Thyroid gland (tissue), 4 donors: Measurements from ENCODE around the gene ARHGEF6. TPM values are rescaled to one million over a fixed set of nuclear protein-coding genes. Genes with fewer than 3 reads are reported as not detected.

ENCODE experiments used
- DNase-seq, 2 donors: peaks; one replicate each; pipeline ENCODE4 v3.0.0-alpha.2; 2019
- H3K27ac ChIP-seq, 3 donors: fragments of 200-600 bp; sonication (generic); 1 replicate in 2 of 3; 2 replicates in 1 of 3; pipeline ENCODE4 v1.5.1; 2016 to 2019; ENCODE audit warnings: mild to moderate bottlenecking in 1 of 3, moderate library complexity in 1 of 3
- H3K27me3 ChIP-seq: fragments of 200-600 bp; sonication (generic); one replicate; pipeline ENCODE4 v1.5.1; 2019
- H3K36me3 ChIP-seq, 2 donors: fragments of 200-600 bp; sonication (generic); one replicate each; pipeline ENCODE4 v1.5.1; 2016 to 2019
- H3K4me1 ChIP-seq, 2 donors: fragments of 200-600 bp; sonication (generic); one replicate each; pipeline ENCODE4 v1.5.1; 2017 to 2019
- H3K4me3 ChIP-seq, 3 donors: fragments of 200-600 bp; sonication (generic); replicated peaks in 1 of 3; 1 replicate in 2 of 3; 2 replicates in 1 of 3; pipeline ENCODE4 v1.5.1; 2016; ENCODE audit warnings: mild to moderate bottlenecking in 1 of 3
- H3K9me3 ChIP-seq: fragments of 200-600 bp; sonication (generic); one replicate; pipeline ENCODE4 v1.5.1; 2017
- POLR2A ChIP-seq, 2 donors: fragments of 450-650 bp; IDR thresholded peaks; one replicate each; pipeline ENCODE4 v1.6.1; 2017; ENCODE audit warnings: antibody characterized with exemption in 2 of 2, mild to moderate bottlenecking in 2 of 2, moderate library complexity in 1 of 2
- WGBS, 2 donors: methylation state at CpG; one replicate each; pipeline ENCODE4 v1.1.5; 2017; 5-methylcytosine and 5-hydroxymethylcytosine counted together
- intact Hi-C: fragments of 100-400 bp; cut with DNase I; formaldehyde crosslinking; loops from one replicate; pipeline ENCODE4 v1.15.1; 2023
- total RNA-seq, 4 donors: library from RNA; depleted of rRNA; stranded (reverse); fragments of >200 nt; gene quantifications; one replicate each; pipeline ENCODE4 v1.2.3, GENCODE V29; 2016
- TF ChIP-seq, protein P1 (sequence below), 6 experiments: fragments of 200-600 bp in 3 of 6; fragments of 450-650 bp in 3 of 6; sonication (generic) in 3 of 6; IDR thresholded peaks; one replicate each; pipeline ENCODE4 v1.5.1; 2016 to 2019; ENCODE audit warnings: antibody characterized with exemption in 6 of 6, mild to moderate bottlenecking in 2 of 6, inconsistent platforms in 1 of 6, moderate library complexity in 1 of 6

Gene ARHGEF6
- total RNA-seq, 4 donors from 2014 or later = 3.5 to 12.0 (median 6.4) TPM

GRCh38 chrX:136766785-136767103 is 14.0 kb downstream of the ARHGEF6 start:
- DNase-seq = no peak
- WGBS, 2 donors = 11 to 24% methylated on average over 7 to 10 of the region's 19 CpGs
- TF ChIP-seq POLR2A (IDR thresholded peaks at IDR 0.05) = no peak
- TF ChIP-seq, protein P1, sequence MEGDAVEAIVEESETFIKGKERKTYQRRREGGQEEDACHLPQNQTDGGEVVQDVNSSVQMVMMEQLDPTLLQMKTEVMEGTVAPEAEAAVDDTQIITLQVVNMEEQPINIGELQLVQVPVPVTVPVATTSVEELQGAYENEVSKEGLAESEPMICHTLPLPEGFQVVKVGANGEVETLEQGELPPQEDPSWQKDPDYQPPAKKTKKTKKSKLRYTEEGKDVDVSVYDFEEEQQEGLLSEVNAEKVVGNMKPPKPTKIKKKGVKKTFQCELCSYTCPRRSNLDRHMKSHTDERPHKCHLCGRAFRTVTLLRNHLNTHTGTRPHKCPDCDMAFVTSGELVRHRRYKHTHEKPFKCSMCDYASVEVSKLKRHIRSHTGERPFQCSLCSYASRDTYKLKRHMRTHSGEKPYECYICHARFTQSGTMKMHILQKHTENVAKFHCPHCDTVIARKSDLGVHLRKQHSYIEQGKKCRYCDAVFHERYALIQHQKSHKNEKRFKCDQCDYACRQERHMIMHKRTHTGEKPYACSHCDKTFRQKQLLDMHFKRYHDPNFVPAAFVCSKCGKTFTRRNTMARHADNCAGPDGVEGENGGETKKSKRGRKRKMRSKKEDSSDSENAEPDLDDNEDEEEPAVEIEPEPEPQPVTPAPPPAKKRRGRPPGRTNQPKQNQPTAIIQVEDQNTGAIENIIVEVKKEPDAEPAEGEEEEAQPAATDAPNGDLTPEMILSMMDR (IDR thresholded peaks at IDR 0.05) = no peak
- no peaks in the 10 kb centered on the region for H3K4me1 ChIP-seq
- no peaks in the 10 kb centered on the region for H3K9me3 ChIP-seq
- intact Hi-C loops = loop anchor here (5.0 kb wide), 1 partner anchor 51 kb away; no protein-coding TSS in a partner anchor
- no peaks in the 10 kb centered on the region for H3K36me3 ChIP-seq
- H3K27me3 ChIP-seq = no peaks in the 10 kb centered on the region
- peak overlapping the region in 2 of 3 donors; percentile 68 to 77 for H3K27ac ChIP-seq
- H3K4me3 ChIP-seq = peak overlapping the region in 2 of 3 donors; percentile 16 to 35

DNA sequence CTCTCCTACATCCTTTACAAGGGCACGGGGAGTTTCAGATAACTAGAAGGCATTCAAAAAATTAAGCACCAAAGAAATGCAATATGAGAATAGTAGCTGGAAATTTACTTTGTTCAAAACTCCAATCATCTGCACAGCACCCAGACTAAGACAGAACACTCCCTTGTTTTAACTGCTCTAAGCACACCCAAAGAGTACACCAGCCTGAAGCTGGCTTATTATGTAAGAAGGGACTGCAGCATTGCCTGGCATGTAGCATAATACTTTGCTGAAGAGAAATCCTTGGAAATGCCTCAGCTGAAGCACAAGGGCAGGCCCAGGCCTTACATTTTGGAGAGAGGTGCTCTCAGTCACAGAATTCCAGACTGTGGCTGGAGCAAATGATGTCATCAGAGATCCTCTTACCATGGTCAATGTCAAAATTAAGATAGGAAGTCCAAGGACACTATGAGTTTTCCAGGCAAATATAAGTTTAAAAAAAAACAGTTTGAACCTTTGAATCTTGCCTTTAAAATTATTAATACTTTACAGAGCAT is 14.8 kb downstream of the ARHGEF6 start:
- 65 to 70% methylated on average over 1 of the region's 1 CpG for WGBS, 2 donors
- Histone ChIP-seq H3K27me3 (no peaks in the 10 kb centered on the region), H3K9me3 (no peaks in the 10 kb centered on the region), H3K36me3 (no peaks in the 10 kb centered on the region), H3K4me1 (no peaks in the 10 kb centered on the region), H3K27ac (no peak overlapping the region), H3K4me3 (no peak overlapping the region)
- TF ChIP-seq, protein P1 (IDR thresholded peaks at IDR 0.05) = no peak
- TF ChIP-seq POLR2A (IDR thresholded peaks at IDR 0.05) = no peak
- DNase-seq = no peak
- intact Hi-C loops = loop anchor here (5.0 kb wide), 1 partner anchor 51 kb away; no protein-coding TSS in a partner anchor

- H3K36me3 ChIP-seq = no peaks in the 10 kb centered on the region
- no peaks in the 10 kb centered on the region for H3K9me3 ChIP-seq
- DNase-seq = no peak
- no peak overlapping the region for H3K27ac ChIP-seq
- TF ChIP-seq, protein P1 (IDR thresholded peaks at IDR 0.05) = no peak
- TF ChIP-seq POLR2A (IDR thresholded peaks at IDR 0.05) = no peak
- intact Hi-C loops = no loop called here
- H3K4me1 ChIP-seq = no peaks in the 10 kb centered on the region
- 95 to 96% methylated on average over 5 of the region's 5 CpGs for WGBS, 2 donors
- H3K4me3 ChIP-seq = no peak overlapping the region
- no peaks in the 10 kb centered on the region for H3K27me3 ChIP-seq
Measured at GRCh38 chrX:136764206-136764605, 16.5 kb downstream of the ARHGEF6 start.

DNA sequence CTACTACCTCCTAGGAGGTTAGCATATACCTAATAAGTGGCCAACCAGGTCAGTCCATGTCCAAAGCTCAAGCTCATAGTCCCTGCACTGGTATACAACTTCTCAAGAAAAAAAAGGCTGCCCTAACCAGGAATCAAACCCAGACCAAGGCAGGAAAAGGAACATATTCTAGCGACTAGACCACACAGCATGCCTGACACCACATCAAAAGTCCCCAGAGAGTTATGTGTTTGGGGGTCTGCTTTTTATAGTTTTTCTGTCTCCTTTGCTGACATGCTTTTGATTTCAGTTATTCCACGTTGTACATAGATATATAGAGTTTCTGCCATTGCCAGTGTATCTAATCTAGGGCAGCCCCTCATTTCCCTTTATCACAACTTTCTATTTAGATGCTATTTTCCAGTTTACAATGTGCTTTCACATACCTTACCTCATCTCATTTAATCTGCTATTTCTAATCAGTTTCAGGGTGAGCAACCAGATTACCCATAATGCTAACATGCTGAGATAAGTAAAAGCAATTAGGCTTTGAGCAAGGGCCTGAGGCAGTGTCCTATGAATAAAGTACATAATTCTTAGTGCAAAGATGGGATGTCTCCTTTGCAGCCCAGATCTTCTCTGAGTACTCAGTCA is 17.8 kb downstream of the ARHGEF6 start:
- Histone ChIP-seq H3K36me3 (no peaks in the 10 kb centered on the region), H3K27me3 (no peaks in the 10 kb centered on the region), H3K27ac (no peak overlapping the region), H3K9me3 (no peaks in the 10 kb centered on the region), H3K4me1 (no peaks in the 10 kb centered on the region), H3K4me3 (no peak overlapping the region)
- WGBS, 2 donors = 74 to 80% methylated on average over 2 of the region's 2 CpGs
- DNase-seq = no peak
- intact Hi-C loops = no loop called here
- TF ChIP-seq, protein P1 (IDR thresholded peaks at IDR 0.05) = no peak
- no peak for TF ChIP-seq POLR2A (IDR thresholded peaks at IDR 0.05)

DNA sequence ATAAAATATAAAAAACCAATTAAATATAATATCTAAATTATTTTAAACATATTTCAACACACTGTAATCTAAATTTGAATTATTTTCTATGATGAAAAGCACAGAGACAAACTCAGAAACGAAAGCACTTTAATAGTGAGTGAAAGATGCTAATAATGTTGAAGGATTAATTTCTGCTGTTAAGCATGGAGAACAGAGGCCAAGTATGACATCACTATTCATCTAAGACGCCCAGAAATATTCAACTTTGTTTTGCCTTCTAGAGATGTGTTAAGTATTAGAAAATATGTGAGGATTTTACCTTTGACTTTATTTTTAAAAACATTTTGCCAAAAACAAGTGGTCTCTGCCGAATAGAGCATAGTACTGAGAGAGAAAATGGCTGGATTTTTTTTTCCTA is 19.3 kb downstream of the ARHGEF6 start:
- H3K36me3 ChIP-seq = no peaks in the 10 kb centered on the region
- no peak overlapping the region for H3K27ac ChIP-seq
- no peaks in the 10 kb centered on the region for H3K9me3 ChIP-seq
- no peaks in the 10 kb centered on the region for H3K4me1 ChIP-seq
- H3K27me3 ChIP-seq = no peaks in the 10 kb centered on the region
- 75 to 76% methylated on average over 3 of the region's 3 CpGs for WGBS, 2 donors
- TF ChIP-seq POLR2A (IDR thresholded peaks at IDR 0.05) = no peak
- TF ChIP-seq, protein P1 (IDR thresholded peaks at IDR 0.05) = no peak
- DNase-seq = no peak
- intact Hi-C loops = no loop called here
- no peak overlapping the region for H3K4me3 ChIP-seq
